OCI-LY1 (cell line): ENCODE measurements around the gene DNAJB6.

ENCODE experiments used
- H2AFZ ChIP-seq: fragments of 200-600 bp; sonication (generic), shearing (Covaris generic); 2 replicates; pipeline ENCODE4 v1.6.0; 2014; ENCODE audit warnings: antibody characterized with exemption, mild to moderate bottlenecking, low read length
- H3F3A ChIP-seq: fragments of 200-600 bp; sonication (generic), shearing (Covaris generic); 2 replicates; pipeline ENCODE4 v1.6.0; 2014; ENCODE audit warnings: mild to moderate bottlenecking, antibody characterized with exemption, low read length, moderate library complexity; ENCODE audit not compliant: insufficient read depth
- H3K27ac ChIP-seq: fragments of 200-600 bp; sonication (generic); 2 replicates; pipeline ENCODE4 v1.5.1; 2014; ENCODE audit warnings: low read length, mixed run types, mild to moderate bottlenecking, low read depth; ENCODE audit not compliant: poor library complexity, severe bottlenecking
- H3K27me3 ChIP-seq: fragments of 200-600 bp; sonication (generic); 2 replicates; pipeline ENCODE4 v1.6.0; 2014; ENCODE audit warnings: antibody characterized with exemption, mild to moderate bottlenecking, low read length, moderate library complexity; ENCODE audit not compliant: insufficient read depth
- H3K36me3 ChIP-seq: fragments of 200-600 bp; sonication (generic); 2 replicates; pipeline ENCODE4 v1.6.1; 2014; ENCODE audit warnings: mild to moderate bottlenecking, antibody characterized with exemption, low read length, moderate library complexity, mixed read lengths; ENCODE audit not compliant: insufficient read depth
- H3K4me1 ChIP-seq: fragments of 200-600 bp; sonication (generic); 2 replicates; pipeline ENCODE4 v1.5.1; 2014; ENCODE audit warnings: mild to moderate bottlenecking, low read length, moderate library complexity; ENCODE audit not compliant: insufficient read depth, severe bottlenecking
- H3K4me2 ChIP-seq: fragments of 200-600 bp; sonication (generic), shearing (Covaris generic); 2 replicates; pipeline ENCODE4 v1.6.1; 2014; ENCODE audit warnings: low read length
- H3K4me3 ChIP-seq: fragments of 200-600 bp; sonication (generic); 2 replicates; pipeline ENCODE4 v1.5.1; 2014; ENCODE audit warnings: low read length, low read depth, mild to moderate bottlenecking, mixed read lengths; ENCODE audit not compliant: poor library complexity, severe bottlenecking
- H3K79me2 ChIP-seq: fragments of 200-600 bp; shearing (Covaris generic); 2 replicates; pipeline ENCODE4 v1.6.1; 2016; ENCODE audit warnings: mixed run types, low read length, mixed read lengths; ENCODE audit not compliant: insufficient read depth
- H3K9ac ChIP-seq: fragments of 200-600 bp; sonication (generic), shearing (Covaris generic); 2 replicates; pipeline ENCODE4 v1.6.1; 2014; ENCODE audit warnings: mild to moderate bottlenecking, low read length, mixed read lengths
- H3K9me2 ChIP-seq: fragments of 200-600 bp; sonication (generic), shearing (Covaris generic); 2 replicates; pipeline ENCODE4 v1.6.1; 2014; ENCODE audit warnings: low read depth, mild to moderate bottlenecking, low read length, mixed read lengths
- H3K9me3 ChIP-seq: fragments of 200-600 bp; shearing (Covaris generic); 2 replicates; pipeline ENCODE4 v1.6.1; 2014; ENCODE audit warnings: low read length, mixed read lengths
- H4K20me1 ChIP-seq: fragments of 200-600 bp; sonication (generic), shearing (Covaris generic); 2 replicates; pipeline ENCODE4 v1.6.0; 2016; ENCODE audit warnings: mild to moderate bottlenecking, low read length; ENCODE audit not compliant: insufficient read depth
- CTCF ChIP-seq: fragments of 200-600 bp; sonication (generic), shearing (Covaris generic); IDR thresholded peaks from 2 replicates; pipeline ENCODE4 v1.5.1; 2017; ENCODE audit warnings: mild to moderate bottlenecking, antibody characterized with exemption, low read length, moderate library complexity, mixed read lengths
- EZH2 ChIP-seq: fragments of 200-600 bp; sonication (generic), shearing (Covaris generic); IDR thresholded peaks from 2 replicates; pipeline ENCODE4 v1.8.0; 2017; ENCODE audit warnings: borderline replicate concordance, mixed run types, mild to moderate bottlenecking, antibody characterized with exemption, low read length, moderate library complexity, mixed read lengths

DNAJB6 gene

GRCh38 chr7:157412491-157413180 lies 75.8 kb downstream of the DNAJB6 start:
- H3K4me2 ChIP-seq, result no peak overlapping the region
- H4K20me1 ChIP-seq, result no peaks in the 10 kb centered on the region
- peaks cover 90% of the 10 kb centered on the region for H3K36me3 ChIP-seq
- H3K27me3 ChIP-seq, result no peaks in the 10 kb centered on the region
- TF ChIP-seq EZH2, result no peak
- TF ChIP-seq CTCF, result no peak
- no peaks in the 10 kb centered on the region for H3F3A ChIP-seq
- no peaks in the 10 kb centered on the region for H3K9me3 ChIP-seq
- H3K27ac ChIP-seq, result no peak overlapping the region
- H2AFZ ChIP-seq, result no peak overlapping the region
- H3K4me1 ChIP-seq, result no peaks in the 10 kb centered on the region
- H3K9me2 ChIP-seq, result no peaks in the 10 kb centered on the region
- no peak overlapping the region for H3K4me3 ChIP-seq
- no peak overlapping the region for H3K9ac ChIP-seq
- H3K79me2 ChIP-seq, result no peaks in the 10 kb centered on the region

DNA sequence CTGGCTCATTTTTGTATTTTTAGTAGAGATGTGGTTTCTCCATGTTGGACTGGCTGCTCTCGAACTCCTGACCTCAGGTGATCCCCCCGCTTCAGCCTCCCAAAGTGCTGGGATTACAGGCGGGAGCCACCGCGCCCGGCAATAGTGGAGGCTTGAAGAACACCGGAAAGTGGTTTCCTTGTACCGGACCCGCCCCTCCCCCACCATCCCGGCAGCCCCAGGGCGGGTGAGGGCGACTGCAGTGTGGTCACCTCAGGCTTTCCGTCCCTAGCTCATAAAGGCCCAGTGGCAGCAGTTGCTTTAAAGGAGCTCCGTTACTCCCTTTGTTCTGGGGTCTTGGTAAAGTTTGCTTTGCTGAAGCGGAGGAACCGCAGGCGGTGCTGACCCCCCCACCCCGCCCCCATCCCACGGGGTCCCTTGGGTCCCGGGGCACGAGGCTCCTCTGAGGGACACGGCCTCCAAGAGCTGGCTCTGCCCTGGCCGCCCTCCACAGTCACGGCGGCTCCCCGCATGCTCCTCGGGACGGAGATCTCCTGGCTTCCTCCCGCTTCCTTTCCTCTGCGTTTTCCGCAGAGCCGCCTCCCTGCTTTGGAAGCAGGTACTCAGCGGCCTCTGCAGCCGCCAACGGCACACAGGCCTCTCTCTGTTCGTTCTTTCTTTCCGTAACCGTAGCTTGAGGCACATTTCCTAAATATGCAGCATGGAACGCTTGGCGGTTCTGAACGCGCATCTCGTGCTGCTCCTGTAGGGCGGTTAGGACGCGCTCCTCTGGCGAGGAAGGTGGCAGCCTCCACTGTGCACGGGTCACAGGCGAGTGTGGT lies 77.3 kb downstream of the DNAJB6 start:
- Histone ChIP-seq H3K9me2 (no peaks in the 10 kb centered on the region), H3K9ac (no peak overlapping the region), H3K27ac (no peak overlapping the region), H3F3A (no peaks in the 10 kb centered on the region), H2AFZ (no peak overlapping the region), H3K4me3 (no peak overlapping the region), H3K36me3 (peaks cover 78% of the 10 kb centered on the region), H3K4me2 (no peak overlapping the region), H3K9me3 (no peaks in the 10 kb centered on the region), H4K20me1 (no peaks in the 10 kb centered on the region), H3K79me2 (no peaks in the 10 kb centered on the region), H3K4me1 (no peaks in the 10 kb centered on the region), H3K27me3 (no peaks in the 10 kb centered on the region)
- TF ChIP-seq EZH2, result no peak
- TF ChIP-seq CTCF, result no peak

- H3K4me1 ChIP-seq, result no peaks in the 10 kb centered on the region
- H3K27me3 ChIP-seq, result no peaks in the 10 kb centered on the region
- H3K79me2 ChIP-seq, result no peaks in the 10 kb centered on the region
- H3K27ac ChIP-seq, result no peak overlapping the region
- H3K9me3 ChIP-seq, result no peaks in the 10 kb centered on the region
- peaks cover 71% of the 10 kb centered on the region for H3K36me3 ChIP-seq
- TF ChIP-seq EZH2 (no peak), CTCF (no peak)
- no peak overlapping the region for H2AFZ ChIP-seq
- H4K20me1 ChIP-seq, result no peaks in the 10 kb centered on the region
- H3K4me2 ChIP-seq, result no peak overlapping the region
- H3K4me3 ChIP-seq, result no peak overlapping the region
- H3K9ac ChIP-seq, result no peak overlapping the region
- H3K9me2 ChIP-seq, result no peaks in the 10 kb centered on the region
- H3F3A ChIP-seq, result no peaks in the 10 kb centered on the region
These were observed 77.9 kb downstream of the DNAJB6 start for GRCh38 chr7:157414702-157415096.
